Gastroesophageal sphincter (tissue), 4 donors: ENCODE results near the gene MED26. TPM values are rescaled to one million over a fixed set of nuclear protein-coding genes. Genes with fewer than 3 reads are reported as not detected.

Experiments
- ATAC-seq: fragments of 150-250 bp; one replicate; pipeline ENCODE4 v1.9.1; 2016; ENCODE audit warnings: mild to moderate bottlenecking, moderate library complexity
- H3K27ac ChIP-seq, 4 donors: fragments of 200-600 bp; sonication (generic) in 3 of 4; 1 replicate in 3 of 4; 2 replicates in 1 of 4; pipeline ENCODE4 v1.5.1; 2016 to 2019
- H3K27me3 ChIP-seq: fragments of 200-600 bp; sonication (generic); one replicate; pipeline ENCODE4 v1.5.1; 2019
- H3K36me3 ChIP-seq, 2 donors: fragments of 200-600 bp; sonication (generic); one replicate each; pipeline ENCODE4 v1.5.1; 2019; ENCODE audit warnings: control low read depth in 1 of 2
- H3K4me1 ChIP-seq, 3 donors: fragments of 200-600 bp; sonication (generic); 1 replicate in 2 of 3; 2 replicates in 1 of 3; pipeline ENCODE4 v1.5.1; 2016 to 2019; ENCODE audit warnings: control low read depth in 2 of 3
- H3K4me3 ChIP-seq, 2 donors: fragments of 200-600 bp; sonication (generic); one replicate each; pipeline ENCODE4 v1.5.1; 2019; ENCODE audit warnings: mild to moderate bottlenecking in 1 of 2, moderate library complexity in 1 of 2
- H3K9me3 ChIP-seq, 3 donors: fragments of 200-600 bp; sonication (generic); one replicate each; pipeline ENCODE4 v1.5.1; 2017 to 2019; ENCODE audit warnings: control low read depth in 2 of 3
- EP300 ChIP-seq: sonication (generic); formaldehyde crosslinking; IDR thresholded peaks from one replicate; pipeline ENCODE4 v1.6.1; 2017; ENCODE audit warnings: antibody characterized with exemption, mild to moderate bottlenecking
- POLR2A ChIP-seq, 2 donors: fragments of 450-650 bp; IDR thresholded peaks; one replicate each; pipeline ENCODE4 v1.6.1; 2017; ENCODE audit warnings: antibody characterized with exemption in 2 of 2, mild to moderate bottlenecking in 2 of 2, moderate library complexity in 1 of 2
- POLR2AphosphoS5 ChIP-seq: sonication (generic); formaldehyde crosslinking; IDR thresholded peaks from one replicate; pipeline ENCODE4 v1.6.1; 2017; ENCODE audit warnings: antibody characterized with exemption
- WGBS, 2 donors: methylation state at CpG; one replicate each; pipeline ENCODE4 v1.1.5; 2018; ENCODE audit warnings: low coverage in 1 of 2; 5-methylcytosine and 5-hydroxymethylcytosine counted together
- total RNA-seq, 4 donors: library from RNA; depleted of rRNA; stranded (reverse); fragments of >200 nt; gene quantifications; one replicate each; pipeline ENCODE4 v1.1.0, GENCODE V29; 2016
- TF ChIP-seq, protein P1 (sequence below), 4 experiments: fragments of 200-600 bp in 2 of 4; fragments of 450-650 bp in 2 of 4; sonication (generic) in 1 of 4; IDR thresholded peaks; one replicate each; pipeline ENCODE4 v1.5.1; 2017 to 2019; ENCODE audit warnings: antibody characterized with exemption in 4 of 4, mild to moderate bottlenecking in 2 of 4, moderate library complexity in 2 of 4

The MED26 gene
- total RNA-seq, 4 donors from 2014 or later = 5.8 to 10.5 (median 8.3) TPM

- no peak overlapping the region for H3K4me3 ChIP-seq
- no peak for ATAC-seq
- H3K4me1 ChIP-seq = peaks cover 0 to 85% (median 17%) of the 10 kb centered on the region in 3 donors
- H3K9me3 ChIP-seq = no peaks in the 10 kb centered on the region
- H3K36me3 ChIP-seq = no peaks in the 10 kb centered on the region
- TF ChIP-seq POLR2A (IDR thresholded peaks at IDR 0.05) (no peak), POLR2AphosphoS5 (no peak), EP300 (no peak)
- TF ChIP-seq, protein P1, sequence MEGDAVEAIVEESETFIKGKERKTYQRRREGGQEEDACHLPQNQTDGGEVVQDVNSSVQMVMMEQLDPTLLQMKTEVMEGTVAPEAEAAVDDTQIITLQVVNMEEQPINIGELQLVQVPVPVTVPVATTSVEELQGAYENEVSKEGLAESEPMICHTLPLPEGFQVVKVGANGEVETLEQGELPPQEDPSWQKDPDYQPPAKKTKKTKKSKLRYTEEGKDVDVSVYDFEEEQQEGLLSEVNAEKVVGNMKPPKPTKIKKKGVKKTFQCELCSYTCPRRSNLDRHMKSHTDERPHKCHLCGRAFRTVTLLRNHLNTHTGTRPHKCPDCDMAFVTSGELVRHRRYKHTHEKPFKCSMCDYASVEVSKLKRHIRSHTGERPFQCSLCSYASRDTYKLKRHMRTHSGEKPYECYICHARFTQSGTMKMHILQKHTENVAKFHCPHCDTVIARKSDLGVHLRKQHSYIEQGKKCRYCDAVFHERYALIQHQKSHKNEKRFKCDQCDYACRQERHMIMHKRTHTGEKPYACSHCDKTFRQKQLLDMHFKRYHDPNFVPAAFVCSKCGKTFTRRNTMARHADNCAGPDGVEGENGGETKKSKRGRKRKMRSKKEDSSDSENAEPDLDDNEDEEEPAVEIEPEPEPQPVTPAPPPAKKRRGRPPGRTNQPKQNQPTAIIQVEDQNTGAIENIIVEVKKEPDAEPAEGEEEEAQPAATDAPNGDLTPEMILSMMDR (IDR thresholded peaks at IDR 0.05) = no peak
- H3K27ac ChIP-seq = no peak overlapping the region
- 50 to 72% methylated on average over 1 to 2 of the region's 10 CpGs for WGBS, 2 donors
- no peaks in the 10 kb centered on the region for H3K27me3 ChIP-seq
Measured at GRCh38 chr19:16594131-16594586, 33.8 kb downstream of the MED26 start.

DNA sequence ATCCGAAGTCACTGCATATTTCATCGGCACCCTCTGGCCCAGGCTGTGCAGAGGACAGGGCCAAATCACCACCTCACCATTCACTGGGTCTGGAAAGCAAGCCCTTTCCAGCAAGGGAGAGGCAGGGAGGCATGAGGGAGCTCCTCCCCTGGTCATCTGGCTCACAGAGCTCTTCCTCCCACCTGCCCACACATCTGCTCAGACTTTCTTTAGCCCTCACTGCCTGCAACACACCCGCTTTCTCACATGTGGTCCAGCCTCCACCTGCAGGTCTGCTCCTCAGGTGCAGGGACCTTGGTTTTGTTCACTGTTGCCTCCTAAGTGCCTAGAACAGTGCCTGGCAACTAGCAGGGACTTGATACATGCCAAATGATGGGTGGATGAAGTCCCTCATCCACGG is 34.8 kb downstream of the MED26 start:
- no peak for ATAC-seq
- no peaks in the 10 kb centered on the region for H3K36me3 ChIP-seq
- 84 to 94% methylated on average over 2 to 4 of the region's 4 CpGs for WGBS, 2 donors
- H3K4me1 ChIP-seq = peaks cover 0 to 85% (median 21%) of the 10 kb centered on the region in 3 donors
- H3K9me3 ChIP-seq = no peaks in the 10 kb centered on the region
- no peak overlapping the region for H3K4me3 ChIP-seq
- H3K27me3 ChIP-seq = no peaks in the 10 kb centered on the region
- no peak for TF ChIP-seq POLR2A (IDR thresholded peaks at IDR 0.05)
- TF ChIP-seq, protein P1 (IDR thresholded peaks at IDR 0.05) = no peak
- TF ChIP-seq POLR2AphosphoS5 = no peak
- TF ChIP-seq EP300 = no peak
- H3K27ac ChIP-seq = no peak overlapping the region

DNA sequence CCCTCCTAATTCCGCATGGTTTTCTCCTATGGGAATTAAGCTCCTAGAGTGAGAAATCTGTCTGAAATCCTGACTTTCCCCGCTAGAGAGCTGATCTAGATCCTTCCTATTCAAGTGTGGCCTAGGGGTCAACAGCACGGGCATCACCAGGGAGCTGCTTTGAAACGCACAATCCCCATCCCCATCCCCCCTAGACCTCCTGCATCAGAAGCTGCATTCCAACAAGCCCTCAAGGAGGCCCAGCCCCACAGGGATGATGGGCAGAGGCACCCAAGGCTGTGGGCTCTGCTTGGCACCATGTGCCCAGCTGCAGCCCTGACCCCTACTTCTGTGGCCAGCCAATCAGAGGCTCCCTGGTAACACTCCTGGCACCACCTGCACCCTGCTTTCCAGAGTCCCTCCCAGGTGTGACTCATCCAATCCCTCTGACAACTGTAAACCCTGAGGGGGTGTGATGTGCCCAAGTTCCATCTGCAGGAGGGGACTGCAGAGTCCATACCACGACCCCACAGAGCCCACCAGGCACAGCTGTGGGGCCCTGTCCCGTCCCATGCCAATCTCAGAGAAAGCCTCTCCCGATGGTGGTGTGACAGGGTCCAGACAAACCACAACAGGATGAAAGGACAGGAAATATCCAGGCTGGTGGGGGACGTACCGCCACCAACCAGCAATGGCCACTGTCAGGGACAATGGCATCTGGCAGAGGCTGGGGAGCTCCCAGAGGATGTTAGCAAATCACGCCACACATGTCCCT is 36.0 kb downstream of the MED26 start:
- no peak for ATAC-seq
- Histone ChIP-seq H3K4me3 (no peak overlapping the region), H3K9me3 (no peaks in the 10 kb centered on the region), H3K36me3 (no peaks in the 10 kb centered on the region), H3K27ac (no peak overlapping the region), H3K27me3 (no peaks in the 10 kb centered on the region), H3K4me1 (peaks cover 0 to 86% (median 33%) of the 10 kb centered on the region in 3 donors)
- TF ChIP-seq POLR2AphosphoS5 = no peak
- TF ChIP-seq, protein P1 (IDR thresholded peaks at IDR 0.05) = no peak
- TF ChIP-seq EP300 = no peak
- TF ChIP-seq POLR2A (IDR thresholded peaks at IDR 0.05) = no peak
- 61 to 62% methylated on average over 2 to 6 of the region's 10 CpGs for WGBS, 2 donors

DNA sequence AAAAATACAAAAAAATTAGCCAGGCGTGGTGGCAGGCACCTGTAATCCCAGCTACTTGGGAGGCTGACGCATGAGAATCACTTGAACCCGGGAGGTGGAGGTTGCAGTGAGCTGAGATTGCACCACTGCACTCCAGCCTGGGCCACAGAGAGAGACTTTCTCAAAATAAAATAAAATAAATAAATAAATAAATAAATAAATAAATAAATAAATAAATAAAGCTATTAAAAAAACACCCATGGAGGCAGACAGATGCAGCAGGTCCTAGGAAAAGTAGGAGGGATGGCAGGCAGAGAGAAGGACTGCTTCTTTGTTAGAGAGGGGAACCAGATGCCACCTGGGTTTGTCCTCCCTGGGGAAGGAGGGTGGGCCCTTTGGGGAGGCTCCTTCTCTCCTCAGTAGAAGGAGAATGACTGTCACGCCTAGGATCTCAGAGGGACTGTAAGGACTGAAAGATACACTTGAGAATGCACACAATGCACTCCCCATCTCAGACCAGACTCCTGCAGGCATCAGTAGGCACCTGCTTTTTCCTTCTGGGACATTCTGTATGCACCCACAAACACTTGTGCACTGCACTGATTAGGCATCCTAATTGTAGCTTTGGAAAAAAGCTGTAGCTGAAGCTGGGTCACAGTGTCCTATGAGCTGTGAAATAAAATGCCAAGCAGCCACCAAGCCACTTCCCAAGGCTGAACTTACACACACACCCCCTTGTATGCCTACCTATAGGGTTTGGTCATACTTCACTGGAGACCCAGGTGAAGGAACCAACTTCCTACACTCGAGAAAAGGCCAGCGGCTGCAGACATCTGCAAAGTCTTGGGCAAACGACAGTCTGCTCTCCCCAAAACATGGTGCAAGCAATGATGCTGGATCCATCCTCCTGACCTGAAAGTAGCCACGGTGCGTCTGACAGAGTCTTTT is 36.9 kb downstream of the MED26 start:
- 83 to 85% methylated on average over 6 to 7 of the region's 9 CpGs for WGBS, 2 donors
- peaks cover 0 to 89% (median 33%) of the 10 kb centered on the region in 3 donors for H3K4me1 ChIP-seq
- H3K9me3 ChIP-seq = no peaks in the 10 kb centered on the region

DNA sequence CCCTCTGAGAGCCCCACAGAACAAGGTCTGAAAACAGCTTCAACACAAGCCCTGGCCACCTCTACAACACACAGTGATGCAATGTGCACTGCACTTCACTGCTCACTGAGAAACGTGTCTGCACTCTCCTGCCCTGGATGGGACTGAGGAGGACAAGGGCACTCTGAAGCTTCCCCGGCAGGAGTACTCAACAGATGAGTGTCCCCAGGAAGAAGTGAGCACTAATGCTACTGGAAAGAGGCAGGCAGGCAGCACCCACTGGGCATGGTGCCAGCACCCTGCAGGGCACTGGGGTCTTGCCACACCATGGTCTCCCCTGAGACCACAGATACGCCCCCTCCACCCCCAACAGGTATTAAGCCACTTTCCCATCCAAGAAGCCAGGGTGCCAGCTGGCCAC is 38.1 kb downstream of the MED26 start:
- H3K27ac ChIP-seq = no peak overlapping the region
- H3K4me1 ChIP-seq = peaks cover 0 to 89% (median 33%) of the 10 kb centered on the region in 3 donors
- WGBS, 2 donors = 64% methylated on average over 2 of the region's 3 CpGs; no CpG with 5 or more reads in 1 of the 2 donors
- no peaks in the 10 kb centered on the region for H3K27me3 ChIP-seq
- TF ChIP-seq, protein P1 (IDR thresholded peaks at IDR 0.05) = no peak
- no peak for TF ChIP-seq POLR2A (IDR thresholded peaks at IDR 0.05)
- no peak for TF ChIP-seq POLR2AphosphoS5
- no peak for TF ChIP-seq EP300
- no peaks in the 10 kb centered on the region for H3K36me3 ChIP-seq
- no peak overlapping the region for H3K4me3 ChIP-seq
- H3K9me3 ChIP-seq = no peaks in the 10 kb centered on the region
- no peak for ATAC-seq

More for the DNA sequence above, 36.9 kb downstream of the MED26 start:
- Histone ChIP-seq H3K4me3 (no peak overlapping the region), H3K36me3 (no peaks in the 10 kb centered on the region), H3K27ac (no peak overlapping the region), H3K27me3 (no peaks in the 10 kb centered on the region)
- no peak for TF ChIP-seq POLR2A (IDR thresholded peaks at IDR 0.05)
- ATAC-seq = no peak
